Measurements from ENCODE around the gene GNAI3.

GRCh38 chr1:109516872-109517271 is 31.5 kb upstream of the GNAI3 start:
- no peak for TF ChIP-seq CTCF (IDR thresholded peaks at IDR 0.05)
- TF ChIP-seq POLR2A (IDR thresholded peaks at IDR 0.05), result no peak
